CD14-positive monocyte (primary cell): ENCODE data around the gene KIF26B. TPM values are rescaled to one million over a fixed set of nuclear protein-coding genes. Genes with fewer than 3 reads are reported as not detected.

Experiments used
- DNase-seq, 3 donors: peaks; one replicate each; pipeline ENCODE4 v3.0.0-alpha.2; 2011 to 2022
- H2AFZ ChIP-seq: 2 replicates; pipeline ENCODE4 v1.6.0; 2012; ENCODE audit warnings: mild to moderate bottlenecking, low read depth, low read length, inconsistent platforms; ENCODE audit not compliant: insufficient read depth, poor library complexity, severe bottlenecking
- H3K27ac ChIP-seq, 2 donors: 1 replicate in 1 of 2; 2 replicates in 1 of 2; pipeline ENCODE4 v1.5.1; 2012 to 2013; ENCODE audit warnings: low read length in 2 of 2, control low read depth in 1 of 2, inconsistent platforms in 1 of 2, low read depth in 1 of 2, mild to moderate bottlenecking in 1 of 2
- H3K27me3 ChIP-seq, 2 donors: one replicate each; pipeline versions ENCODE4 v1.6.0 to v1.6.1; 2011 to 2013; ENCODE audit warnings: low read length in 2 of 2; ENCODE audit not compliant: control insufficient read depth in 2 of 2, insufficient read depth in 2 of 2
- H3K36me3 ChIP-seq, 2 donors: replicated peaks in 1 of 2; 1 replicate in 1 of 2; 2 replicates in 1 of 2; pipeline versions ENCODE4 v1.5.1 to v1.6.1; 2012 to 2013; ENCODE audit warnings: low read length in 2 of 2, control low read depth in 1 of 2, inconsistent platforms in 1 of 2, mild to moderate bottlenecking in 1 of 2; ENCODE audit not compliant: insufficient read depth in 2 of 2, control insufficient read depth in 1 of 2
- H3K4me1 ChIP-seq, 2 donors: 1 replicate in 1 of 2; 2 replicates in 1 of 2; pipeline versions ENCODE4 v1.5.1 to v1.6.1; 2012 to 2013; ENCODE audit warnings: low read length in 2 of 2, control low read depth in 1 of 2, inconsistent platforms in 1 of 2, mild to moderate bottlenecking in 1 of 2, moderate library complexity in 1 of 2; ENCODE audit not compliant: insufficient read depth in 2 of 2, control insufficient read depth in 1 of 2
- H3K4me2 ChIP-seq: replicated peaks from 2 replicates; pipeline ENCODE3; 2012; ENCODE audit warnings: low read length, moderate library complexity, mild to moderate bottlenecking; ENCODE audit not compliant: poor library complexity, severe bottlenecking; ENCODE audit errors: extremely low read depth
- H3K4me3 ChIP-seq, 3 experiments: fragments of 200-600 bp in 1 of 3; sonication (generic) in 1 of 3; replicated peaks in 1 of 3; 1 replicate in 2 of 3; 2 replicates in 1 of 3; pipeline ENCODE4 v1.5.1; 2011 to 2013; ENCODE audit warnings: low read length in 3 of 3, mild to moderate bottlenecking in 3 of 3, control low read depth in 2 of 3, low read depth in 2 of 3, inconsistent platforms in 1 of 3, moderate library complexity in 1 of 3
- H3K79me2 ChIP-seq: 2 replicates; pipeline ENCODE4 v1.6.0; 2012; ENCODE audit warnings: mild to moderate bottlenecking, control low read depth, inconsistent platforms, low read length, moderate library complexity; ENCODE audit not compliant: insufficient read depth
- H3K9ac ChIP-seq: 2 replicates; pipeline ENCODE4 v1.6.0; 2017; ENCODE audit warnings: low read length, mild to moderate bottlenecking; ENCODE audit not compliant: insufficient read depth, poor library complexity, severe bottlenecking
- H3K9me3 ChIP-seq, 2 donors: replicated peaks in 1 of 2; 1 replicate in 1 of 2; 2 replicates in 1 of 2; pipeline versions ENCODE4 v1.5.1 to v1.6.1; 2012 to 2013; ENCODE audit warnings: low read length in 2 of 2, control low read depth in 1 of 2; ENCODE audit not compliant: control insufficient read depth in 1 of 2, insufficient read depth in 1 of 2
- H4K20me1 ChIP-seq: 2 replicates; pipeline ENCODE4 v1.6.0; 2012; ENCODE audit warnings: mild to moderate bottlenecking, low read length, control low read depth, moderate library complexity; ENCODE audit not compliant: insufficient read depth
- H3K27ac Mint-ChIP-seq, 7 donors: one replicate each; pipeline ENCODE4 v1.8.0; 2020; ENCODE audit warnings: mild to moderate bottlenecking in 7 of 7, mixed read lengths in 7 of 7, moderate library complexity in 6 of 7, inconsistent platforms in 2 of 7
- H3K27me3 Mint-ChIP-seq, 3 donors: one replicate each; pipeline ENCODE4 v1.8.0; 2021 to 2022; ENCODE audit warnings: low read depth in 3 of 3, mild to moderate bottlenecking in 3 of 3, mixed read lengths in 3 of 3, moderate library complexity in 3 of 3, inconsistent platforms in 1 of 3
- H3K36me3 Mint-ChIP-seq, 2 donors: one replicate each; pipeline ENCODE4 v1.8.0; 2020; ENCODE audit warnings: mixed read lengths in 2 of 2, inconsistent platforms in 1 of 2, mild to moderate bottlenecking in 1 of 2
- H3K4me1 Mint-ChIP-seq: one replicate; pipeline ENCODE4 v1.8.0; 2020; ENCODE audit warnings: mild to moderate bottlenecking, mixed read lengths
- H3K4me3 Mint-ChIP-seq, 2 donors: one replicate each; pipeline ENCODE4 v1.8.0; 2020; ENCODE audit warnings: mild to moderate bottlenecking in 2 of 2, mixed read lengths in 2 of 2, moderate library complexity in 1 of 2
- H3K9me3 Mint-ChIP-seq, 7 donors: one replicate each; pipeline ENCODE4 v1.8.0; 2020 to 2022; ENCODE audit warnings: mixed read lengths in 7 of 7, mild to moderate bottlenecking in 6 of 7, moderate library complexity in 6 of 7, inconsistent platforms in 2 of 7
- WGBS: methylation state at CpG from one replicate; pipeline ENCODE4 v1.1.5; 2013; ENCODE audit warnings: missing lambda C conversion rate; ENCODE audit not compliant: insufficient coverage; 5-methylcytosine and 5-hydroxymethylcytosine counted together
- intact Hi-C, 2 donors: fragments of 100-400 bp; cut with micrococcal nuclease; formaldehyde crosslinking; loops; one replicate each; pipeline versions ENCODE4 v1.15.0 to v1.15.1; 2023
- polyA plus RNA-seq, 3 donors: library from polyadenylated mRNA; depleted of rRNA in 1 of 3; unstranded in 2 of 3; stranded (reverse) in 1 of 3; fragments of 300-500 nt in 2 of 3; fragments of >200 nt in 1 of 3; fragmentation: Illumina TruSeq in 2 of 3; gene quantifications; 1 replicate in 2 of 3; 2 replicates in 1 of 3; pipeline ENCODE4 v1.2.3, GENCODE V29; 2012 to 2021
- TF ChIP-seq, protein P1 (sequence below): fragments of 200-600 bp; IDR thresholded peaks from one replicate; pipeline ENCODE4 v1.8.0; 2022; ENCODE audit warnings: antibody characterized with exemption, mild to moderate bottlenecking

Gene KIF26B
- polyA plus RNA-seq, 3 donors, result 0.01 to 0.05 TPM; not detected in 1

DNA sequence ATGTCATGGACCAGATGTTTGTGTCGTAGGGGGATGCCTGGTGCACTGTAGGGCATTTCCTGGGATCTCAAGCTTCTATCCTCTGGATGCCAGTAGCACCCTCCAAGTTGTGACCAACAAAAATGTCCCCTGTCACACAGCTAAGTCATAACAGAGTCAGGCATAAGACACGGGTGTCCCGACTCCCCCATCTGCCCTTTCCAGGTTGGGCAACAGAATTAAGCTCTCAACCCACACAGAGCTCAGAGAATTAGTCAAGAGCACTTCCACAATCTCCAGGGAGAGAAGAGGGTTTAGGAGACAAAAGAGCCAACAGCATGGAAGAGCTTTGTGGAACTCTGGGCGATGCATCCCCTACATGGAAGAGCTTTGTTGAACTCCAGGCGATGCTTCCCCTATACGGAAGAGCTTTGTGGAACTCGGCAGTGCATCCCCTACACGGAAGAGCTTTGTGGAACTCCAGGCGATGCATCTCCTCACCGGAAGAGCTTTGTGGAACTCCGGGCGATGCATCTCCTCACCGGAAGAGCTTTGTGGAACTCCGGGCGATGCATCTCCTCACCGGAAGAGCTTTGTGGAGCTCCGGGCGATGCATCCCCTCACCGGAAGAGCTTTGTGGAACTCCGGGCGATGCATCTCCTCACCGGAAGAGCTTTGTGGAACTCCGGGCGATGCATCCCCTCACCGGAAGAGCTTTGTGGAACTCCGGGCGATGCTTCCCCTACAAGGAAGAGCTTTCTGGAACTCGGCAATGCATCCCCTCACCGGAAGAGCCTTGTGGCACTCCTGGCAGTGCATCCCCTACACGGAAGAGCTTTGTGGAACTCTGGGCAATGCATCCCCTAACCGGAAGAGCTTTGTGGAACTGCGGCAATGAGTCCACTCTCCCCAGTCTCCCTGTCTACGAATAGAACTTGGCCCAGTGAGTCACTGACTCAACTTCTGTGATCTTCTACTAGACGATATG, 422.7 kb downstream of the KIF26B start:
- H3K9me3 Mint-ChIP-seq, result peaks cover 0 to 4% (median 2%) of the 10 kb centered on the region in 7 donors
- Histone ChIP-seq H3K79me2 (no peaks in the 10 kb centered on the region), H3K4me3 (no peak overlapping the region), H3K27ac (no peak overlapping the region), H3K36me3 (no peaks in the 10 kb centered on the region), H4K20me1 (no peaks in the 10 kb centered on the region), H2AFZ (no peak overlapping the region), H3K9ac (no peak overlapping the region), H3K4me1 (peaks cover 0 to 3% of the 10 kb centered on the region in 2 donors), H3K27me3 (no peaks in the 10 kb centered on the region), H3K4me2 (no peak overlapping the region), H3K9me3 (no peaks in the 10 kb centered on the region)
- intact Hi-C loops, result no loop called here
- no peak overlapping the region for H3K4me3 Mint-ChIP-seq
- peaks cover 0 to 3% of the 10 kb centered on the region in 2 donors for H3K36me3 Mint-ChIP-seq
- 98% methylated on average over 28 of the region's 34 CpGs for WGBS
- peaks cover 10 to 13% (median 12%) of the 10 kb centered on the region in 3 donors for H3K27me3 Mint-ChIP-seq
- peaks cover 8% of the 10 kb centered on the region for H3K4me1 Mint-ChIP-seq
- DNase-seq, result no peak
- H3K27ac Mint-ChIP-seq, result no peak overlapping the region
- TF ChIP-seq, protein P1, sequence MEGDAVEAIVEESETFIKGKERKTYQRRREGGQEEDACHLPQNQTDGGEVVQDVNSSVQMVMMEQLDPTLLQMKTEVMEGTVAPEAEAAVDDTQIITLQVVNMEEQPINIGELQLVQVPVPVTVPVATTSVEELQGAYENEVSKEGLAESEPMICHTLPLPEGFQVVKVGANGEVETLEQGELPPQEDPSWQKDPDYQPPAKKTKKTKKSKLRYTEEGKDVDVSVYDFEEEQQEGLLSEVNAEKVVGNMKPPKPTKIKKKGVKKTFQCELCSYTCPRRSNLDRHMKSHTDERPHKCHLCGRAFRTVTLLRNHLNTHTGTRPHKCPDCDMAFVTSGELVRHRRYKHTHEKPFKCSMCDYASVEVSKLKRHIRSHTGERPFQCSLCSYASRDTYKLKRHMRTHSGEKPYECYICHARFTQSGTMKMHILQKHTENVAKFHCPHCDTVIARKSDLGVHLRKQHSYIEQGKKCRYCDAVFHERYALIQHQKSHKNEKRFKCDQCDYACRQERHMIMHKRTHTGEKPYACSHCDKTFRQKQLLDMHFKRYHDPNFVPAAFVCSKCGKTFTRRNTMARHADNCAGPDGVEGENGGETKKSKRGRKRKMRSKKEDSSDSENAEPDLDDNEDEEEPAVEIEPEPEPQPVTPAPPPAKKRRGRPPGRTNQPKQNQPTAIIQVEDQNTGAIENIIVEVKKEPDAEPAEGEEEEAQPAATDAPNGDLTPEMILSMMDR, result no peak

DNA sequence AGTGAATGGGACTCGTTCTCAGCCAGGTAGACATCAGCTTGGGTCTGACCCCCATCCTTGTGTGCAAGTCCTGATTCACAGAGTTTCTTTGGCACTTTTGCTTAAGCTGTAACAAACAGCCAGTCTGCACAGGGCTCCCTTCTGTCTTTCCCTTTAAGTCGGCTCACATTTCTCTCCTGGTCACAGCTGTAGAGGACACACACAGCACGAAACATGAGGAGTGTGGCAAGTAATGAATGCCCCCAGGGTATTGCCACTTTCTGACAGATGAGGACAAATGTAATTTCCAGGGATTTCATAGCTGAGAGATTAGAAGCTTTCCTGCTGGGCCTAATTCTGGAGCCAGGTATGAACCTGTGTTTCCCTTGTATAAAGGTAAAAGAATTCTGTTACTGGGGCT, 423.5 kb downstream of the KIF26B start:
- H3K27ac Mint-ChIP-seq, result no peak overlapping the region
- WGBS, result 68% methylated on average over 3 of the region's 3 CpGs
- Histone ChIP-seq H3K79me2 (no peaks in the 10 kb centered on the region), H4K20me1 (no peaks in the 10 kb centered on the region), H3K36me3 (no peaks in the 10 kb centered on the region), H3K4me1 (peaks cover 2 to 3% of the 10 kb centered on the region in 2 donors), H3K9me3 (no peaks in the 10 kb centered on the region), H3K4me2 (no peak overlapping the region), H2AFZ (no peak overlapping the region), H3K27ac (no peak overlapping the region), H3K9ac (no peak overlapping the region), H3K4me3 (no peak overlapping the region), H3K27me3 (no peaks in the 10 kb centered on the region)
- H3K4me3 Mint-ChIP-seq, result no peak overlapping the region
- no peak for DNase-seq
- intact Hi-C loops, result no loop called here
- peaks cover 13% of the 10 kb centered on the region for H3K4me1 Mint-ChIP-seq
- peaks cover 0 to 4% (median 2%) of the 10 kb centered on the region in 7 donors for H3K9me3 Mint-ChIP-seq
- TF ChIP-seq, protein P1, result no peak
- H3K27me3 Mint-ChIP-seq, result peaks cover 11 to 13% (median 12%) of the 10 kb centered on the region in 3 donors
- H3K36me3 Mint-ChIP-seq, result peaks cover 0 to 3% of the 10 kb centered on the region in 2 donors
